OCI-LY1 (cell line): Measurements from ENCODE around the gene DOCK2.

Experiments
- H2AFZ ChIP-seq: fragments of 200-600 bp; sonication (generic), shearing (Covaris generic); 2 replicates; pipeline ENCODE4 v1.6.0; 2014; ENCODE audit warnings: antibody characterized with exemption, mild to moderate bottlenecking, low read length
- H3F3A ChIP-seq: fragments of 200-600 bp; sonication (generic), shearing (Covaris generic); 2 replicates; pipeline ENCODE4 v1.6.0; 2014; ENCODE audit warnings: mild to moderate bottlenecking, antibody characterized with exemption, low read length, moderate library complexity; ENCODE audit not compliant: insufficient read depth
- H3K27ac ChIP-seq: fragments of 200-600 bp; sonication (generic); 2 replicates; pipeline ENCODE4 v1.5.1; 2014; ENCODE audit warnings: low read length, mixed run types, mild to moderate bottlenecking, low read depth; ENCODE audit not compliant: poor library complexity, severe bottlenecking
- H3K27me3 ChIP-seq: fragments of 200-600 bp; sonication (generic); 2 replicates; pipeline ENCODE4 v1.6.0; 2014; ENCODE audit warnings: antibody characterized with exemption, mild to moderate bottlenecking, low read length, moderate library complexity; ENCODE audit not compliant: insufficient read depth
- H3K36me3 ChIP-seq: fragments of 200-600 bp; sonication (generic); 2 replicates; pipeline ENCODE4 v1.6.1; 2014; ENCODE audit warnings: mild to moderate bottlenecking, antibody characterized with exemption, low read length, moderate library complexity, mixed read lengths; ENCODE audit not compliant: insufficient read depth
- H3K4me1 ChIP-seq: fragments of 200-600 bp; sonication (generic); 2 replicates; pipeline ENCODE4 v1.5.1; 2014; ENCODE audit warnings: mild to moderate bottlenecking, low read length, moderate library complexity; ENCODE audit not compliant: insufficient read depth, severe bottlenecking
- H3K4me2 ChIP-seq: fragments of 200-600 bp; sonication (generic), shearing (Covaris generic); 2 replicates; pipeline ENCODE4 v1.6.1; 2014; ENCODE audit warnings: low read length
- H3K4me3 ChIP-seq: fragments of 200-600 bp; sonication (generic); 2 replicates; pipeline ENCODE4 v1.5.1; 2014; ENCODE audit warnings: low read length, low read depth, mild to moderate bottlenecking, mixed read lengths; ENCODE audit not compliant: poor library complexity, severe bottlenecking
- H3K79me2 ChIP-seq: fragments of 200-600 bp; shearing (Covaris generic); 2 replicates; pipeline ENCODE4 v1.6.1; 2016; ENCODE audit warnings: mixed run types, low read length, mixed read lengths; ENCODE audit not compliant: insufficient read depth
- H3K9ac ChIP-seq: fragments of 200-600 bp; sonication (generic), shearing (Covaris generic); 2 replicates; pipeline ENCODE4 v1.6.1; 2014; ENCODE audit warnings: mild to moderate bottlenecking, low read length, mixed read lengths
- H3K9me2 ChIP-seq: fragments of 200-600 bp; sonication (generic), shearing (Covaris generic); 2 replicates; pipeline ENCODE4 v1.6.1; 2014; ENCODE audit warnings: low read depth, mild to moderate bottlenecking, low read length, mixed read lengths
- H3K9me3 ChIP-seq: fragments of 200-600 bp; shearing (Covaris generic); 2 replicates; pipeline ENCODE4 v1.6.1; 2014; ENCODE audit warnings: low read length, mixed read lengths
- H4K20me1 ChIP-seq: fragments of 200-600 bp; sonication (generic), shearing (Covaris generic); 2 replicates; pipeline ENCODE4 v1.6.0; 2016; ENCODE audit warnings: mild to moderate bottlenecking, low read length; ENCODE audit not compliant: insufficient read depth
- EZH2 ChIP-seq: fragments of 200-600 bp; sonication (generic), shearing (Covaris generic); IDR thresholded peaks from 2 replicates; pipeline ENCODE4 v1.8.0; 2017; ENCODE audit warnings: borderline replicate concordance, mixed run types, mild to moderate bottlenecking, antibody characterized with exemption, low read length, moderate library complexity, mixed read lengths
- TF ChIP-seq, protein P1 (sequence below): fragments of 200-600 bp; sonication (generic), shearing (Covaris generic); IDR thresholded peaks from 2 replicates; pipeline ENCODE4 v1.5.1; 2017; ENCODE audit warnings: mild to moderate bottlenecking, antibody characterized with exemption, low read length, moderate library complexity, mixed read lengths

Gene DOCK2

DNA sequence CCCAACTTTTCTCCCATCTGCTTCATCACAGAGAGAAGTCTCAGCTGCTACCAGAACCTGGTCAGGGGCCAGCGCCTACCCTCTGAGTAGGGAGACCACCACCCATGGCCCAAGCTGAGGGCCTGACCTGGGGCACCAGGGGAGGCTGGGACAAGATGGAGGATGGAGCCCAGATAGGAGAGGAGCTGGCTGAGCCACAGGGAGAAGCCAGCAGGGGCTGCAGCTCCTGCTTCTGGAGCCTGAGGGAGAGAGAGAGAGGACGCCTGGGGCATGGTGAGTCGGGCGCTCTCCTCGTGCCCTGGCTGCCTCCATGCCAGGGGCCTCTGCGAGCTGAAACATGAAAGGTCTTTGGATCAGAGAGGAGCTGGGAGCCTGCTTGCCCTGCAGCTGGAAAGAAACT is 467.2 kb downstream of the DOCK2 start:
- H3K9ac ChIP-seq: no peak overlapping the region
- TF ChIP-seq EZH2: no peak
- TF ChIP-seq, protein P1, sequence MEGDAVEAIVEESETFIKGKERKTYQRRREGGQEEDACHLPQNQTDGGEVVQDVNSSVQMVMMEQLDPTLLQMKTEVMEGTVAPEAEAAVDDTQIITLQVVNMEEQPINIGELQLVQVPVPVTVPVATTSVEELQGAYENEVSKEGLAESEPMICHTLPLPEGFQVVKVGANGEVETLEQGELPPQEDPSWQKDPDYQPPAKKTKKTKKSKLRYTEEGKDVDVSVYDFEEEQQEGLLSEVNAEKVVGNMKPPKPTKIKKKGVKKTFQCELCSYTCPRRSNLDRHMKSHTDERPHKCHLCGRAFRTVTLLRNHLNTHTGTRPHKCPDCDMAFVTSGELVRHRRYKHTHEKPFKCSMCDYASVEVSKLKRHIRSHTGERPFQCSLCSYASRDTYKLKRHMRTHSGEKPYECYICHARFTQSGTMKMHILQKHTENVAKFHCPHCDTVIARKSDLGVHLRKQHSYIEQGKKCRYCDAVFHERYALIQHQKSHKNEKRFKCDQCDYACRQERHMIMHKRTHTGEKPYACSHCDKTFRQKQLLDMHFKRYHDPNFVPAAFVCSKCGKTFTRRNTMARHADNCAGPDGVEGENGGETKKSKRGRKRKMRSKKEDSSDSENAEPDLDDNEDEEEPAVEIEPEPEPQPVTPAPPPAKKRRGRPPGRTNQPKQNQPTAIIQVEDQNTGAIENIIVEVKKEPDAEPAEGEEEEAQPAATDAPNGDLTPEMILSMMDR: no peak

DNA sequence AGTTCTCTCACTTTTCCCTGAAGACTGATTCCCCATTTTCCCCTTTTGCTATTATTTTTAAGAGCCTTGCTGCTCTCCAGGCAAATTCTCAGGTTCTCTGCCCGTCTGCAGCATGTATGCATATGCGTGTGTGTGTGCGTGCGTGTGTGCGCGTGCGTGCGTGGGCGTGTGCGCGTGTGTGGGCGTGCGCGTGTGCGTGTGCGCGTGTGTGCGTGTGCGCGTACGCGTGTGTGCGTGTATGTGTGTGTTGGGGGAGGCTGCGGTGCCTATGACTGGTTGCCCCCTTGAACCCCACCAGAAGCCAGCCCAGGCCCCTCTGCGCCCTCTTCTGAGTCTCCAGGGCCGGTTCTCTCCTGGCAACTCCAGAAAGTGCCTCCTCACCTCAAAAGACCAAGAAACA is 467.6 kb downstream of the DOCK2 start:
- H2AFZ ChIP-seq: no peak overlapping the region
- H3K4me1 ChIP-seq: no peaks in the 10 kb centered on the region
- H3K4me3 ChIP-seq: no peak overlapping the region
- peaks cover 5% of the 10 kb centered on the region; the same call in 1 of the 2 replicates for H3K27me3 ChIP-seq
- no peaks in the 10 kb centered on the region for H3K9me2 ChIP-seq
- no peaks in the 10 kb centered on the region for H3F3A ChIP-seq
- no peaks in the 10 kb centered on the region for H3K36me3 ChIP-seq
- no peak overlapping the region for H3K27ac ChIP-seq
- H3K9me3 ChIP-seq: no peaks in the 10 kb centered on the region
- TF ChIP-seq, protein P1: no peak
- H4K20me1 ChIP-seq: no peaks in the 10 kb centered on the region
- H3K4me2 ChIP-seq: no peak overlapping the region
- H3K79me2 ChIP-seq: no peaks in the 10 kb centered on the region
- H3K9ac ChIP-seq: no peak overlapping the region

More for the DNA sequence above, 467.2 kb downstream of the DOCK2 start:
- H3F3A ChIP-seq: no peaks in the 10 kb centered on the region
- H3K36me3 ChIP-seq: no peaks in the 10 kb centered on the region
- peaks cover 4% of the 10 kb centered on the region; the same call in 1 of the 2 replicates for H3K27me3 ChIP-seq
- no peaks in the 10 kb centered on the region for H3K79me2 ChIP-seq
- no peaks in the 10 kb centered on the region for H3K9me3 ChIP-seq
- no peak overlapping the region for H3K27ac ChIP-seq
- no peaks in the 10 kb centered on the region for H3K9me2 ChIP-seq
- no peak overlapping the region for H2AFZ ChIP-seq
- H4K20me1 ChIP-seq: no peaks in the 10 kb centered on the region
- no peaks in the 10 kb centered on the region for H3K4me1 ChIP-seq
- no peak overlapping the region for H3K4me3 ChIP-seq
- no peak overlapping the region for H3K4me2 ChIP-seq

DNA sequence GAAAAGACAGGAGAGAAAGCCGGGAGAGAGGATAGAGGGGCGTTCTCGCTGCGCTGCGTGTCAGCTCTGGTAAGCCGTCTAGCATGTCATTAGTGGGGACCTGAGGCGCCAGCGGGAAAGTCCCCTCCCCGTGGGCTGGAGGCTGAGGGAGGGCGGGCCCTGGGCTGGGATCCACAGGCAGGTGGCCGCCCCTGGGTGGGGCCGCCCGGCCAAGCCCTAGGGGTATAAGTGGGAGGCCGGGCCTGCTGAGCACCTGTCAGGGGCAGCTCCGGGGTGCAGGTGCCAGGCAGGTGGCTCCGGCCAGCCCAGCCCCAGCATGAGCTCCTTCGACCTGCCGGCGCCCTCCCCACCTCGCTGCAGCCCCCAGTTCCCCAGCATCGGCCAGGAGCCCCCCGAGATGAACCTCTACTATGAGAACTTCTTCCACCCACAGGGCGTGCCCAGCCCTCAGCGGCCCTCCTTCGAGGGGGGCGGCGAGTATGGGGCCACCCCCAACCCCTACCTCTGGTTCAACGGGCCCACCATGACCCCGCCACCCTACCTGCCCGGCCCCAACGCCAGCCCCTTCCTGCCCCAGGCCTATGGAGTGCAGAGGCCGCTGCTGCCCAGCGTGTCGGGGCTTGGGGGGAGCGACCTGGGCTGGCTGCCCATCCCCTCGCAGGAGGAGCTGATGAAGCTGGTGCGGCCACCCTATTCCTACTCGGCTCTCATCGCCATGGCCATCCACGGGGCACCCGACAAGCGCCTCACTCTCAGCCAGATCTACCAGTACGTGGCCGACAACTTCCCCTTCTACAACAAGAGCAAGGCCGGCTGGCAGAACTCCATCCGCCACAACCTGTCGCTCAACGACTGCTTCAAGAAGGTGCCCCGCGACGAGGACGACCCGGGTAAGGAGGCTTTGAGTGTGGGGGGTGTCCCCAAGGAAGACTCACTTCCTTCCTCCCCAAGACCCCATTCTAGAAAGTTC is 468.9 kb downstream of the DOCK2 start, which contains the start of gene FOXI1:
Gene FOXI1, plus strand, starts transcription at position 256 of the 970 bp plus-strand sequence. Its CDS starts 61 bp downstream, at position 317.
- H3K79me2 ChIP-seq: no peaks in the 10 kb centered on the region
- H3K9ac ChIP-seq: no peak within 1 kb of the TSS
- no peaks in the 10 kb centered on the region for H3K9me2 ChIP-seq
- H3K27me3 ChIP-seq: peaks cover 7% of the 10 kb centered on the region; the same call in 1 of the 2 replicates
- H2AFZ ChIP-seq: no peak within 1 kb of the TSS
- no peaks in the 10 kb centered on the region for H3K36me3 ChIP-seq
- no peaks in the 10 kb centered on the region for H4K20me1 ChIP-seq
- H3K4me1 ChIP-seq: no peaks in the 10 kb centered on the region
- TF ChIP-seq, protein P1: no peak
- TF ChIP-seq EZH2: no peak
- no peaks in the 10 kb centered on the region for H3F3A ChIP-seq
- no peak within 1 kb of the TSS for H3K4me2 ChIP-seq
- no peak within 1 kb of the TSS for H3K27ac ChIP-seq
- H3K9me3 ChIP-seq: no peaks in the 10 kb centered on the region
- no peak within 1 kb of the TSS for H3K4me3 ChIP-seq
